Activated T-cell treated with anti-CD3 and anti-CD28 coated beads, Interleukin-2, amount 50 U/mL, for 1 hour (primary cell): ENCODE measurements around the gene CITED2.
"Not testable (repeated sequence)": the region's sequence is repeated elsewhere in the genome, so short reads cannot be mapped to it uniquely, and the experiment has no call there.

ENCODE experiments used
- DNase-seq: peaks from one replicate; pipeline ENCODE4 v3.0.0-alpha.2; 2020

Gene CITED2

DNA sequence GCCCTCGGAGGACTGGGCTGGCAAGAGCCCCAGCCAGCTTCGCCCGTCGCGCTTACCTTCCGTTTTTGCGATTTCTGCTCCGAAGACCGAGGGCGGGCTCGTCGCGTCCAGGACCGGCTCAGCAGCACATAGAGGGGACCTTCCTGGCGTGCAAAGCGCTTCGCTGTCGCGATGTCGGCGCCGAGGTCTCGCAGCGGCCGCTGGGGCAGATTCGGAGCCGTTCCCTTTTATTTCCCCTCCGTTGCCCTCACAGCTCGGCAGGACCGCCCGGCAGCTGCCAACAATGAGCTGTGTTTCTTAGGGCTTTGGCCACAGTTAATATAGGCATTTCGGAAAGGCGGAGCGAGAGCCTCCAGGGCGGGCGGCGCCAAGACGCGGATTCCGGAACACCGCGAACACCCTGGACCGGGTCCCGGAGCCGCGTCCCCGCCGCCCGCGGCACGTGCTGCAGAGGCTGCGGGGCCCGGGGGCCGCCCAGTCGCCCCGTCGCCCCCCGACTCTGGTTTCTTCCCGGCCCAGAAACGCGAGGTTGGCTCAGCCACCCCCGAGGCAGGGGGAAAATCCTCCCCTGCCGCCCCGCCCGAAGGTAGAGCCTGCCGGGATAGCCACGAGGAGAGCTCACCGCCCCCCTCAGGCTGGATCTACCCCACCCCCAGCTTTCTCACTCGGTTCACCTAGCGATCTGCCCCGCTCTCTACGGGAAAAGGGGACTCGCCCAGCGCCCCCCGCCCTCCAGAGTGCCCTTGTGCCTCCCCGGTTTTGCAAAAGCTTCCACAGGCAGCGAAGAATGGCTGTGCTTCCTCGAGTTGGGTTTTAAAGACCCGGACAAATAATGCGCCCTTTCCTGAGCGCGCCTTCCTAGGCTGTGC lies at the start of gene CITED2:
Gene CITED2, minus strand, starts transcription at position 292 of the 869 bp plus-strand sequence. CDS start 704 bp downstream, outside the sequence.
- DNase-seq: peak; percentile 97

GRCh38 chr6:139423037-139423703 lies 48.7 kb upstream of the CITED2 start:
- no peak for DNase-seq

DNA sequence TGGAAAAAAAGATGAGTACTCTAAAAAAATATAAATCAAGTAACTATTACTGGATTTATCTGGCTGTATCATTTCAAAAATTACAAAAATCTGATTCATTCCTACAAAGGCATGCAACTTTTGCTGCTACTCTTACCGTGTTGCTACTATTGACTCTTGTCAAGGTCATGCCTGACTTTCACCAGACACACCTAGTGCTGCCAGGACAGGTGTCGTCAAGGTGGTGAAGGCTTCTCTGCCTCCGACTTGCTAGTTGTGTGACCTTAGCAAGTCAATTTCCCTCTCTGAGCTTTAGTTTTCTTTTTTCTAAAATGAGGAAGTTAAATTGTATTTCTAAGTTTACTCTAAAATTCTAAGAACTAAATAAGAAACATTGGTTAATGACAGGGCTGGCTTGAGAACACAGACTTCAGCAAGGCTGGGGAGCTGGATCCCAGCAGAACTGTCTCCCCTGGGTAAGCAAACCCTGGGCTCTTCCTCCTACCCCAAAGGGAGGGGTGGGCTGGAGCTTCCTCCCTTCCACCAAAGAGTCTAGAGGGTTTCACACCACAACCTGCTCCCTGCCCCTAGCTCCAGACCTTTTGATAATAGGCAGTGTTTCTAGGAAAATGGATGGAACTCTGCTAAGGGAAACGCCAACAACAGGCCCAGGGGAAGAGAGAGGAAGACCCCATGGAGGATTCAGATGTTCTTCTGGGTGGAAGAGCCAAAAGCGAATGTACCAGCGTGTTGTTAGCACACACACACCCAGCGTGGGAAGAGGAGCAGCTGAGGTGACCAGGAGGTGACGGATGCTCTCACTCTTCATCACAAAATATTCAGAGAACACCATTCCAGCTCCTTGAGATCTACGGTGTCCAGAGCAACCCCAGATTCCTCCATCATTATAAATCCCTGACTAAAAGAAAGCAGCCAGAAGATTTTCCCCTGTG lies 47.9 kb upstream of the CITED2 start:
- no peak for DNase-seq

GRCh38 chr6:139418481-139419132 lies 44.2 kb upstream of the CITED2 start:
- no peak for DNase-seq

GRCh38 chr6:139416146-139416545 lies 41.7 kb upstream of the CITED2 start:
- DNase-seq: no peak

GRCh38 chr6:139415365-139415764 lies 40.9 kb upstream of the CITED2 start:
- DNase-seq: no peak

DNA sequence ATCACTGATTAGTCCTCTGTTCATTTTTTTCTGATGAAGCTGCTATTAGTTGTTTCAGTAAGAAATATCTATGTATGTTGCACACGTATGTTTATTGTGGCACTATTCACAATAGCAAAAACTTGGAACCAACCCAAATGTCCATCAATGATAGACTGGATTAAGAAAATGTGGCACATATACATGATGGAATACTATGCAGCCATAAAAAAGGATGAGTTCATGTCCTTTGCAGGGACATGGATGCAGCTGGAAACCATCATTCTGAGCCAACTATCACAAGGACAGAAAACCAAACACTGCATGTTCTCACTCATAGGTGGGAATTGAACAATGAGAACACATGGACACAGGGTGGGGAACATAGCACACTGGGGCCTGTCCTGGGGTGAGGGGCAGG lies 37.7 kb upstream of the CITED2 start:
- DNase-seq: not testable (repeated sequence)

- no peak for DNase-seq
These were observed 34.6 kb upstream of the CITED2 start for GRCh38 chr6:139409026-139409425.

DNA sequence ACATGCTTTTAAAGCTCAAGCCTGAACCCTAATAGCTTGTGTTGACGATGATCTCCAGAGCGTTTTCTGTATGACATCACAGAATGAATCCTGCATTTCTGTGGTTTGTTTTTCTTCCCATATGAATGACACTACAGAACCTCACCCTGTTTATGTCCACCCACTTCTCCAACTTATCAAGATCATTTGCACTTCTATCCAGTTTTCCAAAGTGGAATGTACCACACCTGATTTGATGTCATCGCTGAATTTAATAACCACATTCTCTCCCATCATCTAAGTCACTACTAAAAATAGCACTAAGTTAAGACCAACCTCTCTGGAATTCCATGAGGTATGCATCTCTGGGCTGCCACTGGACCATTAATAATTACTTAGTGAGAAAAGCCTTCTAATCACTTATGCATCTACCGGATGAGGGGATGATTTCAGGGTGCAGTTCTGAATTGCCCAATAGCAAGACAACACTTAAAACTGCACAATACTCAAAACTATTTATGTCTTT lies 33.3 kb upstream of the CITED2 start:
- DNase-seq: no peak

GRCh38 chr6:139406577-139407343 lies 32.3 kb upstream of the CITED2 start:
- DNase-seq: no peak

DNA sequence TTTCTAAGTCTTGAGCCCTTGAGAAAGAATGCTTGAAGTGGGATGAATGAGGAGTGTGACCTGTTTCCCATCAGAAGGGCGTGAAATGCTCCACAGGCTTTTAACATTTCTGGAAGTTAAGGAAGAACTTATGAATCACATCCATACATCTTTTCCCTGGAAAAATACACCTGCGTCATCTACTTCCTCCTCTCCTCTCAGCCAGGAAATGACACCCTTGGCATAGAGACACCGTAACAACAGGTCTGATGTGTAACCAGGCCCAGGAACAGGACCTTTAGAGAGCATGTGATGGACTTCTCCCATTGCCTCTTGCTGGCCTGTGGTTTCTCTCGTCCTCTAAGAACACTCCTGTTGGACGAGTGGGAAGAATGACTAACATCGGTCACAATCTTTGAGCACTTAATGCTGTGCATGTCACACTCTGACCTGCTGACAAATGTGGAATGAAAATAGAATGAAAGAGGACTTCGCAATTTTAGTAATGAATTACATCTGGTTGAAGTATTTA lies 28.5 kb upstream of the CITED2 start:
- DNase-seq: no peak

- no peak for DNase-seq
These were observed 24.2 kb upstream of the CITED2 start for GRCh38 chr6:139398658-139399057.

GRCh38 chr6:139395891-139396301 lies 21.4 kb upstream of the CITED2 start:
- no peak for DNase-seq

GRCh38 chr6:139395371-139395770 lies 20.9 kb upstream of the CITED2 start:
- DNase-seq: no peak

DNA sequence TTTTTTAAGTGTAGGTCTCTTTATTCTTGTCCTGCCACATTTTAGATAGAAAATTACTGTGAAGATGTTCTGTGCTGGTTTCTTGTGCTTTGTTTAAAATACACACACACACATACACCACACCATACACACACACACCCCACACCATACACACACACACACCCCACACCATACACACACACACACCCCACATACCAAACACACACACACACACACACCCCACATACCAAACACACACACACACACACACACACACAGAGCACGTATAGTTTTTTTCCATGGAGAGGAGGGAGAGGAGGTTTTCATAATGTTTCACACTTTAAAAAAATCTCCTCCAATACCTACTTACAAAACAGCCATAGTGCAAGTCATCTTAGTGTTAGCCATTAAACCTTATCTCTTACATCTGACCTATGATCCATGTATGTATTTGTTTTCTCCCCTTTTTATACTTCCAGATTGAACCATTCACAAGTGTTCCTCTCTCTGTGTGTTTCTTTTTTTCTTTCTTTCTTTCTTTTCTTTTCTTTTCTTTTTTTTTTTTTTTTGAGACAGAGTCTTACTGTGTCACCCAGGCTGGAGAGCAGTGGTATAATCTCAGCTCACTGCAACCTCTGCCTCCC lies 19.7 kb upstream of the CITED2 start:
- no peak for DNase-seq

GRCh38 chr6:139392794-139393193 lies 18.3 kb upstream of the CITED2 start:
- no peak for DNase-seq

DNA sequence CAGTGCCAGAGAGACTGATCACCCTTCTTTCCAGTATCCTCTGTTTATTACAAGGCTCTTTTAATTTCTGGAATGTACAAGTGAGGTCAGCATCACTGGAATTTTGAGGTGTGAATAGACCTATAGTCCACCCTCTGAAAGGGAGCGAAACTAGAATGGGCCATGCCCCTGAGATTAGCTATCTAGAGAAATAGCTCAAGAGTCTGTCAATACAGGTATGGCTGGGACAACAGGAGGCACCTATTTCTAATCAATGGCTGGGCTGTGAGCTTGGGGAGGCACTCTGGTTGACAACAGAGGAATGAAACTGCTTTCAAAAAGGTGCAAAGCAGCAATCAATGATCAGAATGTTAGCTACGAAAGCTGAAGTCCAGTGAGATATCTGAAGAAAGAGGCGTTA lies 17.3 kb upstream of the CITED2 start:
- DNase-seq: no peak

GRCh38 chr6:139390447-139390846 lies 16.0 kb upstream of the CITED2 start:
- DNase-seq: no peak

DNA sequence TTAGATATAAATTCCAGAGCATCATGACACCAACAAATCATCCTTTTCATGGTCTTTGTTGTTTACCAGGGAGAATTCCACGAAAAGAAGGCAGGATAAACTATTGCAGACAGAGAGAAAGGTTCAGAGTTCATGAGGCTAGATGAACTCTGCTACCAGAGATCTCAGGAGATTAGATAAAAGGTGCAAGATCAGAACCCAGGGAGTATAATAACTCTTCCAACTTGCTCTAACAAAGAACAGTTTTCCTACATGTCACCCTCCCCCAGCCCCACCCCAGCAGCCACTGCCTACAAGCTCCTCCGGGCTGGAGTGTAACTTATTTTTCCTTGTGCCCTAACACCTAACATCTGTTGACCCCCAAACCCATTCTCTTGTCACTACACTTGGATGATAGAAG lies 13.9 kb upstream of the CITED2 start:
- no peak for DNase-seq

- no peak for DNase-seq
These were observed 12.0 kb upstream of the CITED2 start for GRCh38 chr6:139386404-139386803.
